Epithelial cell of prostate (primary cell): Measurements from ENCODE around the gene PACSIN3.

Experiments
- DNase-seq: peaks from one replicate; pipeline ENCODE4 v3.0.0-alpha.2; 2011; ENCODE audit warnings: low read depth, low spot score
- H3K27ac ChIP-seq: fragments of 450-650 bp; 2 replicates; pipeline ENCODE4 v1.5.1; 2017; ENCODE audit warnings: mild to moderate bottlenecking

Gene PACSIN3

GRCh38 chr11:47177846-47178245, 8.4 kb downstream of the PACSIN3 start:
- peak overlapping the region; percentile 85 for H3K27ac ChIP-seq
- no peak for DNase-seq

GRCh38 chr11:47177229-47177845, 8.9 kb downstream of the PACSIN3 start:
- H3K27ac ChIP-seq: peak overlapping the region; percentile 85
- no peak for DNase-seq

- H3K27ac ChIP-seq: peak within 1 kb of the TSS; percentile 85
- DNase-seq: peak; percentile 83
These were observed 9.7 kb downstream of the PACSIN3 start, which contains the start of gene ARFGAP2 for GRCh38 chr11:47176328-47177228. TSS of gene ARFGAP2 (minus strand) at chr11:47176879. CDS start at chr11:47176853, 26 bp downstream.

GRCh38 chr11:47175746-47176327, 10.4 kb downstream of the PACSIN3 start:
- no peak for DNase-seq
- H3K27ac ChIP-seq: peak overlapping the region; percentile 85

- DNase-seq: no peak
- no peak overlapping the region for H3K27ac ChIP-seq
These were observed 13.4 kb downstream of the PACSIN3 start for GRCh38 chr11:47172740-47173336.

GRCh38 chr11:47171856-47172255, 14.4 kb downstream of the PACSIN3 start:
- no peak overlapping the region for H3K27ac ChIP-seq
- DNase-seq: no peak

GRCh38 chr11:47171061-47171838, 15.0 kb downstream of the PACSIN3 start:
- H3K27ac ChIP-seq: no peak overlapping the region
- no peak for DNase-seq

GRCh38 chr11:47166368-47166767, 19.9 kb downstream of the PACSIN3 start:
- H3K27ac ChIP-seq: no peak overlapping the region
- DNase-seq: no peak

- no peak for DNase-seq
- no peak overlapping the region for H3K27ac ChIP-seq
These were observed 20.9 kb downstream of the PACSIN3 start for GRCh38 chr11:47165253-47165840.

GRCh38 chr11:47164321-47164720, 21.9 kb downstream of the PACSIN3 start:
- no peak for DNase-seq
- H3K27ac ChIP-seq: no peak overlapping the region

- DNase-seq: no peak
- H3K27ac ChIP-seq: no peak overlapping the region
These were observed 22.3 kb downstream of the PACSIN3 start for GRCh38 chr11:47163898-47164297.

GRCh38 chr11:47163193-47163592, 23.0 kb downstream of the PACSIN3 start:
- H3K27ac ChIP-seq: no peak overlapping the region
- no peak for DNase-seq

GRCh38 chr11:47162426-47162825, 23.8 kb downstream of the PACSIN3 start:
- H3K27ac ChIP-seq: no peak overlapping the region
- DNase-seq: no peak

GRCh38 chr11:47161890-47162289, 24.3 kb downstream of the PACSIN3 start:
- no peak overlapping the region for H3K27ac ChIP-seq
- no peak for DNase-seq

GRCh38 chr11:47161134-47161854, 24.9 kb downstream of the PACSIN3 start:
- no peak overlapping the region for H3K27ac ChIP-seq
- DNase-seq: no peak

- H3K27ac ChIP-seq: no peak overlapping the region
- DNase-seq: no peak
These were observed 25.5 kb downstream of the PACSIN3 start for GRCh38 chr11:47160753-47161133.

GRCh38 chr11:47158242-47158641, 28.0 kb downstream of the PACSIN3 start:
- no peak for DNase-seq
- no peak overlapping the region for H3K27ac ChIP-seq

GRCh38 chr11:47157805-47158204, 28.4 kb downstream of the PACSIN3 start:
- no peak for DNase-seq
- no peak overlapping the region for H3K27ac ChIP-seq

- no peak for DNase-seq
- no peak overlapping the region for H3K27ac ChIP-seq
These were observed 29.3 kb downstream of the PACSIN3 start for GRCh38 chr11:47156951-47157350.
